ENCODE results near the gene TCEA2. TPM values are rescaled to one million over a fixed set of nuclear protein-coding genes. Genes with fewer than 3 reads are reported as not detected.
A peak's percentile ranks its signal among the peaks of the same experiment; 100 is the strongest.

The TCEA2 gene
- polyA plus RNA-seq, 3 donors: 15.7 to 24.3 (median 16.0) TPM

GRCh38 chr20:64058536-64058935 is 4.5 kb upstream of the TCEA2 start:
- H3K9ac ChIP-seq (ENCODE audit: insufficient read depth, low read length, poor library complexity, severe bottlenecking): no peak overlapping the region
- no peak for DNase-seq
- peaks cover 0 to 32% of the 10 kb centered on the region in 2 donors for H3K27me3 ChIP-seq (ENCODE audit: control insufficient read depth in 2 of 2, insufficient read depth in 2 of 2, low read length in 2 of 2)
- no peak overlapping the region for H3K4me2 ChIP-seq (replicated peaks; ENCODE audit: extremely low read depth, low read length, poor library complexity, severe bottlenecking)
- Mint-ChIP-seq H3K27ac (no peak overlapping the region), H3K27me3 (ENCODE audit: low read depth in 3 of 3) (peaks cover 21 to 46% (median 32%) of the 10 kb centered on the region in 3 donors), H3K9me3 (peaks cover 0 to 3% (median 0%) of the 10 kb centered on the region in 7 donors), H3K4me3 (no peak overlapping the region), H3K4me1 (peaks cover 26% of the 10 kb centered on the region), H3K36me3 (no peaks in the 10 kb centered on the region)
- intact Hi-C loops (cut with micrococcal nuclease): no loop called here
- H3K4me1 ChIP-seq (ENCODE audit: control insufficient read depth in 1 of 2, insufficient read depth in 2 of 2, low read length in 2 of 2): peaks cover 19 to 26% of the 10 kb centered on the region in 2 donors
- H4K20me1 ChIP-seq (ENCODE audit: insufficient read depth, low read length): no peaks in the 10 kb centered on the region
- H3K27ac ChIP-seq (ENCODE audit: low read depth in 1 of 2, low read length in 2 of 2): no peak overlapping the region
- H2AFZ ChIP-seq (ENCODE audit: insufficient read depth, low read depth, low read length, poor library complexity, severe bottlenecking): no peak overlapping the region
- WGBS (ENCODE audit: insufficient coverage): 89% methylated on average over 12 of the region's 12 CpGs
- H3K9me3 ChIP-seq (replicated peaks in 1 of 2; ENCODE audit: control insufficient read depth in 1 of 2, insufficient read depth in 1 of 2, low read length in 2 of 2): no peaks in the 10 kb centered on the region
- TF ChIP-seq CTCF (IDR thresholded peaks at IDR 0.05): no peak
- H3K4me3 ChIP-seq (replicated peaks in 1 of 3; ENCODE audit: low read depth in 2 of 3, low read length in 3 of 3): no peak overlapping the region
- no peaks in the 10 kb centered on the region for H3K36me3 ChIP-seq (replicated peaks in 1 of 2; ENCODE audit: control insufficient read depth in 1 of 2, insufficient read depth in 2 of 2, low read length in 2 of 2)
- no peaks in the 10 kb centered on the region for H3K79me2 ChIP-seq (ENCODE audit: insufficient read depth, low read length)

- Mint-ChIP-seq H3K4me3 (peak overlapping the region; percentile 72 to 82), H3K9me3 (no peaks in the 10 kb centered on the region), H3K4me1 (peaks cover 43% of the 10 kb centered on the region), H3K27me3 (ENCODE audit: low read depth in 3 of 3) (peaks cover 6 to 34% (median 20%) of the 10 kb centered on the region in 3 donors), H3K27ac (peak overlapping the region in 1 of 7 donors; percentile 9), H3K36me3 (no peaks in the 10 kb centered on the region)
- peaks cover 34 to 52% of the 10 kb centered on the region in 2 donors for H3K4me1 ChIP-seq (ENCODE audit: control insufficient read depth in 1 of 2, insufficient read depth in 2 of 2, low read length in 2 of 2)
- H3K36me3 ChIP-seq (replicated peaks in 1 of 2; ENCODE audit: control insufficient read depth in 1 of 2, insufficient read depth in 2 of 2, low read length in 2 of 2): no peaks in the 10 kb centered on the region
- peak overlapping the region in 1 of 2 donors; percentile 67 for H3K27ac ChIP-seq (ENCODE audit: low read depth in 1 of 2, low read length in 2 of 2)
- H3K9me3 ChIP-seq (replicated peaks in 1 of 2; ENCODE audit: control insufficient read depth in 1 of 2, insufficient read depth in 1 of 2, low read length in 2 of 2): no peaks in the 10 kb centered on the region
- no peak for TF ChIP-seq CTCF (IDR thresholded peaks at IDR 0.05)
- DNase-seq: no peak
- H4K20me1 ChIP-seq (ENCODE audit: insufficient read depth, low read length): peaks cover 5% of the 10 kb centered on the region
- intact Hi-C loops (cut with micrococcal nuclease): loop anchor here (2.0 to 10.0 kb wide), 5 partner anchors 17 to 537 kb away; partner anchors contain the start of genes PRPF6 (in 2 of the 2), PPDPF (in 1 of the 2), RGS19 (in 1 of the 2) and UCKL1 (in 1 of the 2)
- peak overlapping the region; percentile 91 for H2AFZ ChIP-seq (ENCODE audit: insufficient read depth, low read depth, low read length, poor library complexity, severe bottlenecking)
- H3K4me3 ChIP-seq (replicated peaks in 1 of 3; ENCODE audit: low read depth in 2 of 3, low read length in 3 of 3): peak overlapping the region in 2 of 3 experiments; percentile 42 to 82
- peak overlapping the region; percentile 92 for H3K4me2 ChIP-seq (replicated peaks; ENCODE audit: extremely low read depth, low read length, poor library complexity, severe bottlenecking)
- 58% methylated on average over 5 of the region's 5 CpGs for WGBS (ENCODE audit: insufficient coverage)
- peak overlapping the region; percentile 68 for H3K9ac ChIP-seq (ENCODE audit: insufficient read depth, low read length, poor library complexity, severe bottlenecking)
- H3K27me3 ChIP-seq (ENCODE audit: control insufficient read depth in 2 of 2, insufficient read depth in 2 of 2, low read length in 2 of 2): peaks cover 0 to 3% of the 10 kb centered on the region in 2 donors
- H3K79me2 ChIP-seq (ENCODE audit: insufficient read depth, low read length): peaks cover 4% of the 10 kb centered on the region
These were observed 762 bp upstream of the TCEA2 start for GRCh38 chr20:64062276-64062595.

All from CD14-positive monocyte (primary cell).